Ishikawa (cell line): ENCODE data around the gene SLC13A1.

ENCODE experiments used
- CEBPB ChIP-seq: IDR thresholded peaks from 2 replicates; pipeline ENCODE4 v1.6.1; 2012
- CREB1 ChIP-seq: IDR thresholded peaks from 2 replicates; pipeline ENCODE4 v1.6.1; 2012; ENCODE audit warnings: low read depth
- EGR1 ChIP-seq: IDR thresholded peaks from 2 replicates; pipeline ENCODE4 v1.6.1; 2012
- EP300 ChIP-seq: IDR thresholded peaks from 2 replicates; pipeline ENCODE4 v1.6.1; 2012; ENCODE audit warnings: borderline replicate concordance
- FOXM1 ChIP-seq: IDR thresholded peaks from 2 replicates; pipeline ENCODE4 v1.6.1; 2012; ENCODE audit warnings: low read depth, borderline replicate concordance
- MAX ChIP-seq: IDR thresholded peaks from 2 replicates; pipeline ENCODE4 v1.6.1; 2012
- NFIC ChIP-seq: IDR thresholded peaks from 2 replicates; pipeline ENCODE4 v1.6.1; 2012
- RAD21 ChIP-seq: IDR thresholded peaks from 2 replicates; pipeline ENCODE4 v1.6.1; 2012; ENCODE audit warnings: low read depth
- REST ChIP-seq: IDR thresholded peaks from 2 replicates; pipeline ENCODE4 v1.6.1; 2012; ENCODE audit warnings: low read depth, mild to moderate bottlenecking
- TAF1 ChIP-seq: IDR thresholded peaks from 2 replicates; pipeline ENCODE4 v1.6.1; 2012; ENCODE audit warnings: low read depth, mild to moderate bottlenecking
- TCF12 ChIP-seq: IDR thresholded peaks from 2 replicates; pipeline ENCODE4 v1.6.1; 2012; ENCODE audit warnings: low read depth
- TEAD4 ChIP-seq: IDR thresholded peaks from 2 replicates; pipeline ENCODE4 v1.6.1; 2012
- USF1 ChIP-seq: IDR thresholded peaks from 2 replicates; pipeline ENCODE4 v1.6.1; 2012
- YY1 ChIP-seq: IDR thresholded peaks from 2 replicates; pipeline ENCODE4 v1.6.1; 2012; ENCODE audit warnings: low read depth
- ZBTB7A ChIP-seq: IDR thresholded peaks from 2 replicates; pipeline ENCODE4 v1.6.1; 2012; ENCODE audit warnings: low read depth

The SLC13A1 gene

GRCh38 chr7:123096976-123097375 lies 102.8 kb downstream of the SLC13A1 start:
- TF ChIP-seq EGR1 (no peak), REST (no peak), NFIC (no peak), CREB1 (no peak), FOXM1 (no peak)

GRCh38 chr7:123096434-123096833 lies 103.3 kb downstream of the SLC13A1 start:
- TF ChIP-seq FOXM1 (no peak), REST (no peak), TCF12 (no peak)

GRCh38 chr7:123090456-123090855 lies 109.3 kb downstream of the SLC13A1 start:
- TF ChIP-seq ZBTB7A (no peak), USF1 (no peak), NFIC (no peak), CEBPB (no peak), TAF1 (no peak), FOXM1 (no peak), RAD21 (no peak), EGR1 (no peak), MAX (no peak), CREB1 (no peak), REST (no peak), YY1 (no peak), EP300 (no peak), TEAD4 (no peak), TCF12 (no peak)

- no peak for TF ChIP-seq ZBTB7A
- TF ChIP-seq FOXM1, result no peak
- no peak for TF ChIP-seq CEBPB
- no peak for TF ChIP-seq RAD21
- no peak for TF ChIP-seq EGR1
These were observed 120.7 kb downstream of the SLC13A1 start for GRCh38 chr7:123079021-123079420.

- TF ChIP-seq MAX (no peak), CEBPB (no peak), TAF1 (no peak), ZBTB7A (no peak), EGR1 (no peak), NFIC (no peak), FOXM1 (no peak), USF1 (no peak), TCF12 (no peak), CREB1 (no peak), REST (no peak), YY1 (no peak), EP300 (no peak)
These were observed 123.8 kb downstream of the SLC13A1 start for GRCh38 chr7:123075838-123076467.
